ENCODE measurements around the gene LRGUK. TPM values are rescaled to one million over a fixed set of nuclear protein-coding genes. Genes with fewer than 3 reads are reported as not detected.

LRGUK gene
- total and polyA plus RNA-seq, 2 donors (not counting 3 experiments of a cell fraction or from before 2014, with no cell fraction given): 0.10 to 0.11 TPM

GRCh38 chr7:134155206-134155605 is 28.1 kb downstream of the LRGUK start:
- intact Hi-C loops (cut with micrococcal nuclease) (no loop called here), dilution Hi-C loops (cut with MboI; ENCODE audit: extremely low pct_ligation_motif_present, low sequenced_read_pairs) (no loop called here)
- Histone ChIP-seq H3K27ac (ENCODE audit: insufficient read depth, low read depth, low read length) (no peak overlapping the region), H3K27me3 (ENCODE audit: control insufficient read depth in 2 of 2, insufficient read depth in 2 of 2, low read length in 2 of 2) (peaks cover 2 to 6% of the 10 kb centered on the region in 2 experiments), H3K9me1 (replicated peaks; ENCODE audit: control insufficient read depth, extremely low read depth, insufficient read depth, low read length) (no peaks in the 10 kb centered on the region), H3K9me3 (replicated peaks; ENCODE audit: control insufficient read depth, insufficient read depth, low read length) (no peaks in the 10 kb centered on the region), H3K4me2 (ENCODE audit: insufficient read depth, low read length) (no peak overlapping the region), H3K36me3 (ENCODE audit: control insufficient read depth in 2 of 2, extremely low read depth in 1 of 2, insufficient read depth in 2 of 2, low read length in 2 of 2) (no peaks in the 10 kb centered on the region), H4K20me1 (replicated peaks; ENCODE audit: control insufficient read depth, extremely low read depth, insufficient read depth, low read length) (no peaks in the 10 kb centered on the region), H3K79me2 (ENCODE audit: control insufficient read depth, insufficient read depth, low read length) (no peaks in the 10 kb centered on the region), H3K4me1 (ENCODE audit: control insufficient read depth, extremely low read depth, insufficient read depth, low read length) (no peaks in the 10 kb centered on the region), H3K4me3 (replicated peaks in 1 of 3; ENCODE audit: insufficient read depth in 1 of 3, low read depth in 1 of 3, low read length in 3 of 3) (no peak overlapping the region), H2AFZ (ENCODE audit: low read depth, low read length) (no peak overlapping the region), H3K9ac (replicated peaks; ENCODE audit: extremely low read depth, insufficient read depth, low read length) (no peak overlapping the region)
- DNase-seq (ENCODE audit: low read depth, low spot score): no peak
- no peak for FAIRE-seq
- CTCF ChIA-PET: interaction anchor here (3.5 kb wide), 1 partner anchor 15 kb away, joined by 18 read pairs; no protein-coding TSS in a partner anchor
- TF ChIP-seq GATA2 (IDR thresholded peaks at IDR 0.05; ENCODE audit: insufficient read depth, insufficient read length, low read depth, low read length): no peak
- no peak for TF ChIP-seq FOS (IDR thresholded peaks at IDR 0.05; ENCODE audit: borderline replicate concordance, insufficient read depth, low read length)
- no peak for TF ChIP-seq MAX (IDR thresholded peaks at IDR 0.05; ENCODE audit: insufficient read depth, insufficient read length)
- TF ChIP-seq CTCF (IDR thresholded peaks at IDR 0.05; ENCODE audit: extremely low read depth in 1 of 2, insufficient read depth in 1 of 2, low read depth in 1 of 2, low read length in 2 of 2): no peak
- TF ChIP-seq POLR2AphosphoS5 (IDR thresholded peaks at IDR 0.05; ENCODE audit: insufficient read depth, low read depth, low read length): no peak
- TF ChIP-seq POLR2A (IDR thresholded peaks at IDR 0.05; ENCODE audit: low read depth, low read length): no peak
- TF ChIP-seq JUN (IDR thresholded peaks at IDR 0.05; ENCODE audit: borderline replicate concordance, insufficient read depth, insufficient read length, low read depth): no peak
- no peak for TF ChIP-seq MYC (IDR thresholded peaks at IDR 0.05; ENCODE audit: low read depth, low read length)
- TF ChIP-seq EZH2 (IDR thresholded peaks at IDR 0.05; ENCODE audit: borderline replicate concordance, low read depth, low read length, severe bottlenecking): no peak
- POLR2A ChIA-PET: no interaction called here
- no TSS peak for BruUV-seq (replicated peaks)
